Uterus (tissue), 2 donors: ENCODE data around the gene MAPKBP1.

Experiments used
- POLR2A ChIP-seq, 2 donors: fragments of 450-650 bp; IDR thresholded peaks; one replicate each; pipeline ENCODE4 v1.6.1; 2016; ENCODE audit warnings: antibody characterized with exemption in 2 of 2, mild to moderate bottlenecking in 1 of 2, moderate library complexity in 1 of 2
- TF ChIP-seq, protein P1 (sequence below), 4 experiments: fragments of 200-600 bp in 2 of 4; fragments of 450-650 bp in 2 of 4; sonication (generic) in 2 of 4; IDR thresholded peaks; one replicate each; pipeline ENCODE4 v1.5.1; 2016 to 2019; ENCODE audit warnings: antibody characterized with exemption in 4 of 4, mild to moderate bottlenecking in 2 of 4, moderate library complexity in 1 of 4

DNA sequence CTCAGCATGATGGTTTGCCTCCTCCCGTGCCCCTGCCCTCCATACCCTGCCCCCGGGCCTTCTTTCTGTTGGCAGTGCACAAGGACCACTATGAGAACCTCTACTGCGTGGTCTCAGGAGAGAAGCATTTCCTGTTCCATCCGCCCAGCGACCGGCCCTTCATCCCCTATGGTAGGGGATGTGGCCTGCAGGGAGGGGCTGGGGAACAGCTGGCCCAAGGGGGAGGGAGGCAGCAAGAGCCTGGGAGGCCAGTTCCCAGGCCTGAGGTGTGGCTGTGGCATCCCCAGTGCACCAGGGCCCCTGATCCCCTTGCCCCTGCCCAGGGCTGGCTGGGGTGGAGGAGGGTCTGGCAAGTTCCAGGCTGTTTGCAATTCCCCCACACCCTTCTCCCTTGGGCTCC, 61.8 kb downstream of the MAPKBP1 start:
- TF ChIP-seq POLR2A (IDR thresholded peaks at IDR 0.05), result no peak
- TF ChIP-seq, protein P1, sequence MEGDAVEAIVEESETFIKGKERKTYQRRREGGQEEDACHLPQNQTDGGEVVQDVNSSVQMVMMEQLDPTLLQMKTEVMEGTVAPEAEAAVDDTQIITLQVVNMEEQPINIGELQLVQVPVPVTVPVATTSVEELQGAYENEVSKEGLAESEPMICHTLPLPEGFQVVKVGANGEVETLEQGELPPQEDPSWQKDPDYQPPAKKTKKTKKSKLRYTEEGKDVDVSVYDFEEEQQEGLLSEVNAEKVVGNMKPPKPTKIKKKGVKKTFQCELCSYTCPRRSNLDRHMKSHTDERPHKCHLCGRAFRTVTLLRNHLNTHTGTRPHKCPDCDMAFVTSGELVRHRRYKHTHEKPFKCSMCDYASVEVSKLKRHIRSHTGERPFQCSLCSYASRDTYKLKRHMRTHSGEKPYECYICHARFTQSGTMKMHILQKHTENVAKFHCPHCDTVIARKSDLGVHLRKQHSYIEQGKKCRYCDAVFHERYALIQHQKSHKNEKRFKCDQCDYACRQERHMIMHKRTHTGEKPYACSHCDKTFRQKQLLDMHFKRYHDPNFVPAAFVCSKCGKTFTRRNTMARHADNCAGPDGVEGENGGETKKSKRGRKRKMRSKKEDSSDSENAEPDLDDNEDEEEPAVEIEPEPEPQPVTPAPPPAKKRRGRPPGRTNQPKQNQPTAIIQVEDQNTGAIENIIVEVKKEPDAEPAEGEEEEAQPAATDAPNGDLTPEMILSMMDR (IDR thresholded peaks at IDR 0.05), result no peak
